SJCRH30 (cell line): ENCODE results near the gene DYNC2H1. TPM values are rescaled to one million over a fixed set of nuclear protein-coding genes. Genes with fewer than 3 reads are reported as not detected.
A peak's percentile ranks its signal among the peaks of the same experiment; 100 is the strongest.

ENCODE experiments used
- DNase-seq, 2 experiments: peaks; one replicate each; pipeline ENCODE4 v3.0.0-alpha.2; 2015 to 2020
- H3K27ac ChIP-seq: fragments of 250-450 bp; sonication (Bioruptor Pico); 2 replicates; pipeline ENCODE4 v1.5.1; 2020; ENCODE audit warnings: mild to moderate bottlenecking, moderate library complexity
- H3K27me3 ChIP-seq: fragments of 250-450 bp; sonication (Bioruptor Pico); 2 replicates; pipeline ENCODE4 v1.5.1; 2020; ENCODE audit warnings: mild to moderate bottlenecking, moderate library complexity
- H3K36me3 ChIP-seq: fragments of 250-450 bp; sonication (Bioruptor Pico); 2 replicates; pipeline ENCODE4 v1.5.1; 2020; ENCODE audit warnings: mild to moderate bottlenecking, moderate library complexity
- H3K4me1 ChIP-seq: fragments of 250-450 bp; sonication (Bioruptor Pico); 2 replicates; pipeline ENCODE4 v1.5.1; 2020; ENCODE audit warnings: mild to moderate bottlenecking, moderate library complexity
- H3K4me3 ChIP-seq: fragments of 250-450 bp; sonication (Bioruptor Pico); 2 replicates; pipeline ENCODE4 v1.5.1; 2020; ENCODE audit warnings: mild to moderate bottlenecking, moderate library complexity
- H3K9me3 ChIP-seq: fragments of 250-450 bp; sonication (Bioruptor Pico); replicated peaks from 2 replicates; pipeline ENCODE4 v1.5.1; 2020; ENCODE audit warnings: mild to moderate bottlenecking, moderate library complexity
- total RNA-seq: library from RNA; depleted of rRNA; stranded (reverse); fragments of >200 nt; shearing (Covaris generic); gene quantifications from 2 replicates; pipeline ENCODE4 v1.2.3, GENCODE V29; 2014

Gene DYNC2H1
- total RNA-seq, 1 experiment from 2014 or later = 13.9 TPM

DNA sequence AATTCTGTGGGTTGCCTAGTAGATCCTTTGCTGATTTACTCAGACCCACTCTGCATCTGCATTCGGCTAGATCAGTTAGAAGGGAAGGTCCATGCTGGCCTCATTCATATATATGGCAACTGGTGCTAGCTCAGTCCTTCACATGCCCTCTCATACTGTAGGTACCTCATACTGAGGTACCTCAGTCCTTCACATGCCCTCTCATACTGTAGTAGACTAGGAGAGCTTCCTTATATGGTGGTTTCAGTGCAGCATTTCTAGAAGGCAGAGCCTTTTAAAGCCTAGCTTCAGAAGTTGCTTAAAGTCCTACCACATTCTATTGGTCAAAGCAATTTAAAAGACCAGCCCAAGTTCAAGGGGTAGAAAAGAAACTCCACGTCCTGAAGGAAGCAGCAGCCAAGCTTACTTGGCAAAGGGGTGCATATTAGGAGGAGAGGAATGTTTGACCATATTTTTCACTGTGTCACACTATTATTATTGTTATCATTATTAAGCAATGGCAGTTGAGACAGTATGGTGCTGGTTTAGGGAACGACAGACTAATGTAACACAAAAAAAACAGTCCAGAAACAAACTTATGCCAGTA lies 356.4 kb downstream of the DYNC2H1 start:
- H3K27me3 ChIP-seq = no peaks in the 10 kb centered on the region
- DNase-seq = no peak
- H3K27ac ChIP-seq = no peak overlapping the region
- no peak overlapping the region for H3K4me3 ChIP-seq
- H3K9me3 ChIP-seq = no peaks in the 10 kb centered on the region
- H3K4me1 ChIP-seq = no peaks in the 10 kb centered on the region
- H3K36me3 ChIP-seq = no peaks in the 10 kb centered on the region

DNA sequence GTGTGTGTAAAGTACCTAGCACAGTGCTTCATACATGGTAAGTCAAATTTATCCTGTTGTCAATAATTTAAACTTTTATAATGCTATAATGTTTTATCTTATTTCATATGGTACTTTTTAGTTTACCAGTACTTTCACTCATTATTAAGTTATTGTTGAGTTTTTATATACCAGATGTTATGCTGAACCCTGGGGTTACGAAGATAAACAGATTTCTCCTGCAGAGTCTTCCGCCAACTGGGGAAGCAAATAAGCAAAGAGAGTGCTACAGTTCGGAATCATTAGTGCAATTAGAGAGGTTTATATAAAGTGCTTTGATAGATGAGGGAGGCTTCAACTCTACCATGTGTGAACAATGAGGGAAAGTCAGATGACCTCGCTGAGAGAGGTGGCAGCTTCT lies 362.3 kb downstream of the DYNC2H1 start:
- DNase-seq = no peak
- no peak overlapping the region for H3K27ac ChIP-seq
- no peaks in the 10 kb centered on the region for H3K36me3 ChIP-seq
- H3K4me3 ChIP-seq = no peak overlapping the region
- H3K9me3 ChIP-seq = no peaks in the 10 kb centered on the region
- no peaks in the 10 kb centered on the region for H3K27me3 ChIP-seq
- H3K4me1 ChIP-seq = peaks cover 7% of the 10 kb centered on the region; the same call in 1 of the 2 replicates

GRCh38 chr11:103476874-103477273 lies 367.6 kb downstream of the DYNC2H1 start:
- DNase-seq = no peak
- H3K9me3 ChIP-seq = no peaks in the 10 kb centered on the region
- no peak overlapping the region for H3K4me3 ChIP-seq
- no peaks in the 10 kb centered on the region for H3K27me3 ChIP-seq
- no peaks in the 10 kb centered on the region for H3K36me3 ChIP-seq
- no peak overlapping the region for H3K27ac ChIP-seq
- H3K4me1 ChIP-seq = 0 out of 2 replicates have a peak, but pooled peaks cover 6% of the 10 kb centered on the region

DNA sequence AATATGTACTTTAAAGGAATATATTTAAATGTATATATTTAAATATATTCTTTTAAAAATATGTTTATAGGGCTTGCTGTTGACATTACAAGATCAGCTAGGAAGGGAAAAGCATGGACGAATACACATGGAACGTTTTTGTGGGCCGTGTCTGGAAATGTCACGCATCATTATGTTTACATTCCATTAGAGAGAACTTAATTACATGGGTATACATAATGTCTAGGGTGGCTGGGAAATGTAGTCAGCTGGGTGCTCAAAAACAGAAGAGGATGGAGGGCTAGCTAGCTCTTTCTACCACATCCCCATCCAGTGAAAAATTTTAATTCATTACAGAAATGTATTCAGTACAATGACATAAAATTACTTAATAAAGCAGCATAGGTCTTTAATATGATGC lies 371.2 kb downstream of the DYNC2H1 start:
- no peaks in the 10 kb centered on the region for H3K27me3 ChIP-seq

DNA sequence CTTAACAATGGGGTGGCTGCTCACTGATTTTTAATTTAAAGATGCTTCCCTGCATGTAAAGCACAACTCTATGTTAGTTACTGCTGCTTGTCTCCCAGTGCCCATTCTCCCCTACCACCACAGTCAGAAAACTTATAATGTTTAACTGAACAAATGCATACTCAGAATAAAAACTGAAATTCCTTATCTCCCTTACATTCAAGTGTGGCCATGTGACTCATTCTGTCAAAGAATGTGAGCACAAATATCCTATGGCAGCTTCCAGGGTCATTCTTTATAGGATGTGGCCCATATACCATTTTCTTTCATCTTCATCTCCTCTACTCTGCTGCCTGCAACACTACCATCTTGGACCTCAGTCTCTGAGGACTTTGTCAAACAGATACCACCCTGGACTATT lies 374.8 kb downstream of the DYNC2H1 start:
- no peak for DNase-seq
- Histone ChIP-seq H3K4me1 (0 out of 2 replicates have a peak, but pooled peaks cover 4% of the 10 kb centered on the region), H3K36me3 (no peaks in the 10 kb centered on the region), H3K9me3 (no peaks in the 10 kb centered on the region), H3K4me3 (no peak overlapping the region), H3K27ac (no peak overlapping the region), H3K27me3 (no peaks in the 10 kb centered on the region)

More for the DNA sequence above, 371.2 kb downstream of the DYNC2H1 start:
- H3K36me3 ChIP-seq = no peaks in the 10 kb centered on the region
- no peak overlapping the region for H3K4me3 ChIP-seq
- H3K9me3 ChIP-seq = no peaks in the 10 kb centered on the region
- 0 out of 2 replicates have a peak, but pooled peaks cover 6% of the 10 kb centered on the region for H3K4me1 ChIP-seq
- H3K27ac ChIP-seq = peak overlapping the region; percentile 43; the same call in 1 of the 2 replicates
- DNase-seq = peak; percentile 9 to 45

GRCh38 chr11:103484545-103484944 lies 375.3 kb downstream of the DYNC2H1 start:
- Histone ChIP-seq H3K4me1 (0 out of 2 replicates have a peak, but pooled peaks cover 4% of the 10 kb centered on the region), H3K27ac (no peak overlapping the region)

DNA sequence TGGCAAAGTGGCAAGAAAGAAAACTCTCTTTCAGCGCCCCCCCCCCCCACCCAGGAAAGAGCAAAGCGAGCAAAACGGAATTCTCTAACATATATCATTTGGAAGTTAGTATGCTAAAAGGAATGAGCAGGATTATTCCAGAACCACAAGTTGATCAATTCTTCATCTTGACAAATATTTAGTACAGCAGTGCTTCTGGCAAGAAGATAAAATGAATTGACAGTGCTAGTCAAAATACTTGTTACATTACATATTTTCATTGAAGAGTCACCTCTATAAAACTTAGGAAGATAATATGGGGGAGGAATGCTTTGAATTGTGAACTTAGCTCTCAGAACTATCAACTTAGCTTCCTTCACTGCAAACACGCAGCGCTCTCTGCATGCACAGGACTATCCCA lies 377.4 kb downstream of the DYNC2H1 start:
- no peaks in the 10 kb centered on the region for H3K36me3 ChIP-seq
- H3K9me3 ChIP-seq = no peaks in the 10 kb centered on the region
- H3K27me3 ChIP-seq = no peaks in the 10 kb centered on the region
- H3K27ac ChIP-seq = no peak overlapping the region
- no peak for DNase-seq
- H3K4me1 ChIP-seq = no peaks in the 10 kb centered on the region
- H3K4me3 ChIP-seq = no peak overlapping the region

More at GRCh38 chr11:103484545-103484944, 375.3 kb downstream of the DYNC2H1 start:
- Histone ChIP-seq H3K27me3 (no peaks in the 10 kb centered on the region), H3K36me3 (no peaks in the 10 kb centered on the region), H3K9me3 (no peaks in the 10 kb centered on the region), H3K4me3 (no peak overlapping the region)
- DNase-seq = no peak

DNA sequence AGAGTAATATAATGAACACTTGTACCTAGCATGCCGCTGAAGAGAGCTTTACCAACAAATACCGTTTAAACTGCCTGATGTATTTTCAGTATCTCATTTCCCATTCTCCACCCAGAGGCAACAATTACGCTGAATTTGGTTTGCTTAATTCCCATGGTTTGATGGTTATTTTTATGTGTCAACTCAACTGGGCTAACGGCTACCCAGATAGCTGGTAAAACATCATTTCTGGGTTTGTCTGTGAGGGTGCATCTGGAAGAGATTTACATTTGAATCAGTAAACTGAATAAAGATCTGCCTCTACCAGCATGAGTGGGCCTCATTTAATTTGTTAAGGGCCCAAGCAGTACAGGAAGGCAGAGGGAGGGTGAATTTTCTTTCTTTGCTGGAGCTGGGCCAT lies 377.9 kb downstream of the DYNC2H1 start:
- H3K36me3 ChIP-seq = no peaks in the 10 kb centered on the region
- DNase-seq = no peak

GRCh38 chr11:103488031-103488461 lies 378.8 kb downstream of the DYNC2H1 start:
- no peaks in the 10 kb centered on the region for H3K4me1 ChIP-seq
- no peak overlapping the region for H3K4me3 ChIP-seq
- H3K27me3 ChIP-seq = no peaks in the 10 kb centered on the region
- DNase-seq = no peak
- no peaks in the 10 kb centered on the region for H3K9me3 ChIP-seq
- H3K27ac ChIP-seq = no peak overlapping the region
- H3K36me3 ChIP-seq = no peaks in the 10 kb centered on the region

More for the DNA sequence above, 377.9 kb downstream of the DYNC2H1 start:
- Histone ChIP-seq H3K27ac (no peak overlapping the region), H3K27me3 (no peaks in the 10 kb centered on the region), H3K9me3 (no peaks in the 10 kb centered on the region), H3K4me1 (no peaks in the 10 kb centered on the region), H3K4me3 (no peak overlapping the region)

DNA sequence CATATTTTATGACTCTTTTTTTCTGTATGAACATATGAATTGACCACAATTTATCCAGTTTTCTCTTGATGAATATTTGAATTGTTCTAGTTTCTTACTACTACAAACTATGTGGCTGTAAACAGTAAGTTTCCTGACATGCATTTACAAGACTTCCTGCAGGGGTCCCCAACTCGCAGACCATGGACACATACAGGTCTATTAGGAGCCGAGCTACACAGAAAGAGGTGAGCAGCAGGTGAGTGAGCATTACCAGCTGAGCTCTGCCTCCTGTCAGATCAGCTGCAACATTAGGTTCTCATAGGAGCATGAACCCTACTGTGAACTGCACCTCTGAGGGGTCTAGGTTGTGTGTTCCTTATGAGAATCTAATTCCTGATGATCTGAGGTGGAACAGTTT lies 379.4 kb downstream of the DYNC2H1 start:
- no peaks in the 10 kb centered on the region for H3K4me1 ChIP-seq
- DNase-seq = no peak
- H3K4me3 ChIP-seq = no peak overlapping the region

GRCh38 chr11:103491777-103492176 lies 382.6 kb downstream of the DYNC2H1 start:
- no peak for DNase-seq
- no peaks in the 10 kb centered on the region for H3K9me3 ChIP-seq
- H3K36me3 ChIP-seq = no peaks in the 10 kb centered on the region
- H3K4me3 ChIP-seq = no peak overlapping the region
- H3K27me3 ChIP-seq = no peaks in the 10 kb centered on the region
- no peaks in the 10 kb centered on the region for H3K4me1 ChIP-seq
- no peak overlapping the region for H3K27ac ChIP-seq

More for the DNA sequence above, 379.4 kb downstream of the DYNC2H1 start:
- H3K9me3 ChIP-seq = no peaks in the 10 kb centered on the region
- no peak overlapping the region for H3K27ac ChIP-seq
- no peaks in the 10 kb centered on the region for H3K36me3 ChIP-seq
- no peaks in the 10 kb centered on the region for H3K27me3 ChIP-seq

GRCh38 chr11:103494491-103494890 lies 385.3 kb downstream of the DYNC2H1 start:
- no peak overlapping the region for H3K27ac ChIP-seq
- H3K9me3 ChIP-seq = no peaks in the 10 kb centered on the region
- H3K4me1 ChIP-seq = no peaks in the 10 kb centered on the region
- DNase-seq = peak in 1 of 2 experiments; percentile 13
- H3K4me3 ChIP-seq = no peak overlapping the region
- no peaks in the 10 kb centered on the region for H3K36me3 ChIP-seq
- no peaks in the 10 kb centered on the region for H3K27me3 ChIP-seq

DNA sequence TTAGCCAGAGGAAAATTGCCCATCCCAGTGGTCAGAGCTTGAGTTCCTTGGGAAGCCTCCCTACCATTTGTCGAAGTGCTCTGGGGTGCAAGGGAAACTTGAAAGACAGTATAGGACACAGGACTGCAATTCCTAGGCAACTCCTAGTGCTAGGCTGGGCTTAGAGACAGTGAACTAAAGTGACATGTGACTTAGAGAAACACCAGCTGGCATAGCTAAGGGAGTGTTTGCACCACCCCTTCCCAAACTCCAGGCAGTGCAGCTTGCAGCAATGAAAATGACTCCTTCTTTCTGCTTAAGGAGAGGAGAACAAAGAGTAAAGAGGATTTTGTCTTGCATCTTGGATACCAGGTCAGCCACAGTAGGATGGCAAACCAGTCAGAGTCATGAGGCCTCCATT lies 388.0 kb downstream of the DYNC2H1 start:
- Histone ChIP-seq H3K27me3 (no peaks in the 10 kb centered on the region), H3K4me3 (no peak overlapping the region), H3K27ac (no peak overlapping the region), H3K4me1 (no peaks in the 10 kb centered on the region), H3K9me3 (no peaks in the 10 kb centered on the region), H3K36me3 (no peaks in the 10 kb centered on the region)
- DNase-seq = no peak

GRCh38 chr11:103499710-103500340 lies 390.6 kb downstream of the DYNC2H1 start:
- no peaks in the 10 kb centered on the region for H3K36me3 ChIP-seq
- H3K4me3 ChIP-seq = no peak overlapping the region
- no peak for DNase-seq
- H3K27me3 ChIP-seq = no peaks in the 10 kb centered on the region
- H3K9me3 ChIP-seq = no peaks in the 10 kb centered on the region
- H3K4me1 ChIP-seq = no peaks in the 10 kb centered on the region
- no peak overlapping the region for H3K27ac ChIP-seq

GRCh38 chr11:103515283-103515682 lies 406.1 kb downstream of the DYNC2H1 start:
- Histone ChIP-seq H3K27ac (no peak overlapping the region), H3K4me1 (no peaks in the 10 kb centered on the region), H3K36me3 (no peaks in the 10 kb centered on the region), H3K4me3 (no peak overlapping the region), H3K27me3 (no peaks in the 10 kb centered on the region), H3K9me3 (no peaks in the 10 kb centered on the region)
- no peak for DNase-seq

DNA sequence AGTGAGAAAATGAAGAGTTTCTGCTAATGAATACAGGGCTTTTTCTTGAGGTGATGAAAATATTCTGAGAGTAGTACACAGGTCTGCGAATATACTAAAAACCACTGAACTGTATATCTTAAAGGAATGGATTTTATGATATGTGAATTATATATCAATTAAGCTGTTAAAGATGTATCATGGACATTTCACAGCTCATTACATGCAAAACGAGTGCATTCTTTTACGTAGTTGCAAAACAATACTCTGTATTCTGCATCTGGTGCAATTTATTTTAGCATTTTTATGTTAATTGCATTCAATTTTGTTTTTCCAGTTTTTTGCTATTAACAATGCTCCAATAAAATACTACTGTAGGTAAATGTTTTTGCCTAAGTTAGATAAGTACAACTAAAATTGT lies 411.6 kb downstream of the DYNC2H1 start:
- H3K27ac ChIP-seq = no peak overlapping the region
- no peaks in the 10 kb centered on the region for H3K27me3 ChIP-seq
- H3K36me3 ChIP-seq = no peaks in the 10 kb centered on the region

More for the DNA sequence above, 411.6 kb downstream of the DYNC2H1 start:
- H3K4me1 ChIP-seq = no peaks in the 10 kb centered on the region
- no peak for DNase-seq
- H3K4me3 ChIP-seq = no peak overlapping the region
- H3K9me3 ChIP-seq = no peaks in the 10 kb centered on the region
